A549 (cell line): Measurements from ENCODE around the gene REV1. TPM values are rescaled to one million over a fixed set of nuclear protein-coding genes. Genes with fewer than 3 reads are reported as not detected.

Experiments used
- ATAC-seq, 2 experiments: fragments of 200-7000 bp in 1 of 2; fragments of >200 bp in 1 of 2; cut with Nextera tagmentation in 1 of 2; cut with Tn5 transposase in 1 of 2; 3 replicates each; pipeline versions ENCODE4 v1.8.0 to v1.9.1; 2018 to 2020; ENCODE audit warnings: mild to moderate bottlenecking in 1 of 2, moderate library complexity in 1 of 2
- CTCF ChIA-PET: fragments of 300-600 bp; sonication (Branson Sonifier 250); formaldehyde crosslinking; extraction: SDS; loops from one replicate; lab custom pipeline; 2021; ENCODE audit warnings: antibody characterized with exemption, inconsistent platforms; lab: Yijun Ruan, JAX
- POLR2A ChIA-PET: fragments of 350-600 bp; formaldehyde crosslinking; extraction: SDS; loops from one replicate; lab custom pipeline; 2021; ENCODE audit warnings: antibody characterized with exemption, inconsistent platforms; lab: Yijun Ruan, JAX
- DNase-seq, 2 experiments: peaks; one replicate each; pipeline versions ENCODE4 v3.0.0 to v3.0.0-alpha.2; 2011 to 2016; ENCODE audit warnings: low read depth in 1 of 2, low spot score in 1 of 2
- FAIRE-seq: peaks from 2 replicates; lab custom pipeline; 2011; peaks lifted over from hg19 to GRCh38; lab: Jason Lieb, UNC
- H3K27ac ChIP-seq, 2 experiments: fragments of >200 bp; sonication (Bioruptor Twin); formaldehyde crosslinking; 3 replicates each; pipeline ENCODE4 v1.5.1; 2016 to 2017
- H3K4me1 ChIP-seq: fragments of >200 bp; sonication (Bioruptor Twin); formaldehyde crosslinking; 3 replicates; pipeline ENCODE4 v1.6.1; 2016
- H3K4me2 ChIP-seq: fragments of >200 bp; sonication (Bioruptor Twin); formaldehyde crosslinking; 3 replicates; pipeline ENCODE4 v1.6.1; 2016
- H3K4me3 ChIP-seq: fragments of >200 bp; sonication (Bioruptor Twin); formaldehyde crosslinking; 3 replicates; pipeline ENCODE4 v1.5.1; 2016
- H3K9me3 ChIP-seq: fragments of >200 bp; sonication (Bioruptor Twin); formaldehyde crosslinking; 3 replicates; pipeline ENCODE4 v1.6.1; 2016
- CBX8 ChIP-seq: fragments of 200-600 bp; sonication (generic); IDR thresholded peaks from 2 replicates; pipeline ENCODE4 v1.6.1; 2016
- EHF ChIP-seq: fragments of 250-450 bp; sonication (Bioruptor Pico); IDR thresholded peaks from 2 replicates; pipeline ENCODE4 v1.5.0; 2020; ENCODE audit warnings: mild to moderate bottlenecking
- FOSB ChIP-seq: fragments of 250-450 bp; sonication (Bioruptor Pico); IDR thresholded peaks from 2 replicates; pipeline ENCODE4 v1.5.0; 2020; ENCODE audit warnings: mild to moderate bottlenecking, moderate library complexity
- FOXS1 ChIP-seq: fragments of 250-450 bp; sonication (Bioruptor Pico); IDR thresholded peaks from 2 replicates; pipeline ENCODE4 v1.5.0; 2020; ENCODE audit warnings: mild to moderate bottlenecking, moderate library complexity
- MYC ChIP-seq: IDR thresholded peaks from 2 replicates; pipeline ENCODE4 v1.6.1; 2012; ENCODE audit warnings: mild to moderate bottlenecking, inconsistent platforms, low read length, improper control_type of control experiment, borderline replicate concordance
- NFE2L2 ChIP-seq: fragments of 150-350 bp; conservative IDR thresholded peaks from 2 replicates; pipeline ENCODE4 v1.6.1; 2014; ENCODE audit warnings: low read length
- NPAS2 ChIP-seq: fragments of 250-450 bp; sonication (Bioruptor Pico); IDR thresholded peaks from 2 replicates; pipeline ENCODE4 v1.8.0; 2022; ENCODE audit warnings: mild to moderate bottlenecking, moderate library complexity, borderline replicate concordance
- RAD21 ChIP-seq, 2 experiments: fragments of >200 bp in 1 of 2; sonication (Bioruptor Twin) in 1 of 2; formaldehyde crosslinking in 1 of 2; IDR thresholded peaks in 1 of 2; conservative IDR thresholded peaks in 1 of 2; 2 replicates in 1 of 2; 3 replicates in 1 of 2; pipeline ENCODE4 v1.6.1; 2012 to 2018; ENCODE audit warnings: inconsistent platforms in 1 of 2
- RCOR1 ChIP-seq: fragments of 150-350 bp; IDR thresholded peaks from 2 replicates; pipeline ENCODE4 v1.6.1; 2014; ENCODE audit warnings: antibody characterized with exemption, low read length, low read depth
- TFCP2L1 ChIP-seq: fragments of 250-450 bp; sonication (Bioruptor Pico); IDR thresholded peaks from 2 replicates; pipeline ENCODE4 v1.5.0; 2021; ENCODE audit warnings: mild to moderate bottlenecking
- ZFP36 ChIP-seq: fragments of 450-650 bp; IDR thresholded peaks from 2 replicates; pipeline ENCODE4 v1.6.1; 2014; ENCODE audit warnings: borderline replicate concordance; ENCODE audit not compliant: partially characterized antibody
- WGBS: methylation state at CpG from one replicate; pipeline ENCODE4 v1.1.6; 2017; ENCODE audit errors: missing lambda C conversion rate; 5-methylcytosine and 5-hydroxymethylcytosine counted together
- polyA plus RNA-seq, 4 experiments: library from polyadenylated mRNA; depleted of rRNA in 3 of 4; stranded (reverse); fragments of >200 nt; fragmentation: RNase III in 1 of 4; extraction: RNeasy Plus Mini Kit Qiagen cat#74134 plus additional on column Dnase treatment in 1 of 4; gene quantifications; 2 replicates in 3 of 4; 3 replicates in 1 of 4; pipeline ENCODE4 v1.2.3, GENCODE V29; 2011 to 2017
- TF ChIP-seq, protein P1 (sequence below): fragments of >200 bp; sonication (Bioruptor Twin); formaldehyde crosslinking; IDR thresholded peaks from 3 replicates; pipeline ENCODE4 v1.5.1; 2016
- TF ChIP-seq, protein P2 (sequence below): fragments of 150-350 bp; IDR thresholded peaks from 2 replicates; pipeline ENCODE4 v1.6.1; 2014; ENCODE audit warnings: low read depth, mild to moderate bottlenecking, low read length
- TF ChIP-seq, protein P3 (sequence below): IDR thresholded peaks from 2 replicates; pipeline ENCODE4 v1.6.1; 2012
- TF ChIP-seq, protein P4 (sequence below): fragments of 250-450 bp; sonication (Bioruptor Pico); IDR thresholded peaks from 2 replicates; pipeline ENCODE4 v1.5.0; 2021; ENCODE audit warnings: mild to moderate bottlenecking, moderate library complexity, borderline replicate concordance

Gene REV1
- polyA plus RNA-seq, 2 of the 4 experiments (the other 2 are of a cell fraction): 12.8 to 36.2 TPM

DNA sequence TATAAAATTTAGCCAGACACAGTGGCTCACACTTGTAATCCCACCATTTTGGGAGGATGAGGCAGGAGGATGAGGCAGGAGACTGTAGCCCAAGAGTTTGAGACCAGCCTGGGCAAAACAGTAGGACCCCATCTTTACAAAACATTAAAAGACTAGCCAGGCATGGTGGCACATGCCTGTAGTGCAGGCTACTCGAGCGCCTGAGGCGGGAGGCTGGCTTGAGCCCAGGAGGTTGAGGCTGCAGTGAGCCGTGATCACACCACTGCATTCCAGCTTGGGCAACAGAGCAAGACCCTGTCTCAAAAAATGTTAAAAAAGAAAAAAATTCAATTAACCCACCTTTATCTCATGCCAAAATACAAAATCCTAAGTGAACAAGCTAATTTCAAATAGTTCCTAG lies 4.0 kb downstream of the REV1 start:
- FAIRE-seq: no peak
- no peak overlapping the region for H3K27ac ChIP-seq

DNA sequence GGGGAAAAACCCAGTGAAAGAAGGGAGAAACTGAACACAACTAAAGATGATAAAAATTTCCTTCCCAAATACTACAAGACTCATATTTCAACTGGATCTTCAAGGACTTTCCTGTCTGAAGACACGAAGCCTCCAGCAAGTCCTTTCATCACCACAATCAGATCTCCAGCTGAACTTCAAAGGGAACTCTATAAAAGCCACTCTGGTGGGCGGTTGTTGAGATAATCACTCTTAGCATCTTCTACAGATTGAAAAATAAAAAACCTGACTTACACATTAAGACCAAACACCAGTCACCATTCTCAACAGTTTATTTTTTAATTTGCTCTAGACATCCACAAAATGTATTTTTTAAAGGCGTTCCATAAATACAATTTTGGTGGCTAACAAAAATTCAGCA lies 4.4 kb downstream of the REV1 start:
- peaks cover 31% of the 10 kb centered on the region; the same call in 2 of the 3 replicates for H3K4me1 ChIP-seq
- ATAC-seq (no peak), DNase-seq (no peak), FAIRE-seq (no peak)
- ChIA-PET CTCF (no interaction called here), POLR2A (no interaction called here)
- 88% methylated on average over 3 of the region's 3 CpGs for WGBS
- H3K9me3 ChIP-seq: no peaks in the 10 kb centered on the region
- H3K27ac ChIP-seq: no peak overlapping the region
- TF ChIP-seq, protein P1, sequence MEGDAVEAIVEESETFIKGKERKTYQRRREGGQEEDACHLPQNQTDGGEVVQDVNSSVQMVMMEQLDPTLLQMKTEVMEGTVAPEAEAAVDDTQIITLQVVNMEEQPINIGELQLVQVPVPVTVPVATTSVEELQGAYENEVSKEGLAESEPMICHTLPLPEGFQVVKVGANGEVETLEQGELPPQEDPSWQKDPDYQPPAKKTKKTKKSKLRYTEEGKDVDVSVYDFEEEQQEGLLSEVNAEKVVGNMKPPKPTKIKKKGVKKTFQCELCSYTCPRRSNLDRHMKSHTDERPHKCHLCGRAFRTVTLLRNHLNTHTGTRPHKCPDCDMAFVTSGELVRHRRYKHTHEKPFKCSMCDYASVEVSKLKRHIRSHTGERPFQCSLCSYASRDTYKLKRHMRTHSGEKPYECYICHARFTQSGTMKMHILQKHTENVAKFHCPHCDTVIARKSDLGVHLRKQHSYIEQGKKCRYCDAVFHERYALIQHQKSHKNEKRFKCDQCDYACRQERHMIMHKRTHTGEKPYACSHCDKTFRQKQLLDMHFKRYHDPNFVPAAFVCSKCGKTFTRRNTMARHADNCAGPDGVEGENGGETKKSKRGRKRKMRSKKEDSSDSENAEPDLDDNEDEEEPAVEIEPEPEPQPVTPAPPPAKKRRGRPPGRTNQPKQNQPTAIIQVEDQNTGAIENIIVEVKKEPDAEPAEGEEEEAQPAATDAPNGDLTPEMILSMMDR: no peak
- TF ChIP-seq FOXS1 (CRISPR knock-in tag) (no peak), TFCP2L1 (CRISPR knock-in tag) (no peak), FOSB (CRISPR knock-in tag) (no peak)
- TF ChIP-seq, protein P2, sequence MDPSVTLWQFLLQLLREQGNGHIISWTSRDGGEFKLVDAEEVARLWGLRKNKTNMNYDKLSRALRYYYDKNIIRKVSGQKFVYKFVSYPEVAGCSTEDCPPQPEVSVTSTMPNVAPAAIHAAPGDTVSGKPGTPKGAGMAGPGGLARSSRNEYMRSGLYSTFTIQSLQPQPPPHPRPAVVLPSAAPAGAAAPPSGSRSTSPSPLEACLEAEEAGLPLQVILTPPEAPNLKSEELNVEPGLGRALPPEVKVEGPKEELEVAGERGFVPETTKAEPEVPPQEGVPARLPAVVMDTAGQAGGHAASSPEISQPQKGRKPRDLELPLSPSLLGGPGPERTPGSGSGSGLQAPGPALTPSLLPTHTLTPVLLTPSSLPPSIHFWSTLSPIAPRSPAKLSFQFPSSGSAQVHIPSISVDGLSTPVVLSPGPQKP: no peak
- H3K4me3 ChIP-seq: no peak overlapping the region
- peak overlapping the region; percentile 16; the same call in 2 of the 3 replicates for H3K4me2 ChIP-seq

More for the DNA sequence above, 4.0 kb downstream of the REV1 start:
- POLR2A ChIA-PET: no interaction called here
- WGBS: 95% methylated on average over 4 of the region's 4 CpGs
- peaks cover 29% of the 10 kb centered on the region for H3K4me1 ChIP-seq
- no peak for DNase-seq
- CTCF ChIA-PET: interaction anchor here (1.2 kb wide), 1 partner anchor 18 kb away, joined by 3 read pairs; no protein-coding TSS in a partner anchor
- no peak for TF ChIP-seq MYC
- TF ChIP-seq NPAS2 (CRISPR knock-in tag): no peak
- TF ChIP-seq, protein P3, sequence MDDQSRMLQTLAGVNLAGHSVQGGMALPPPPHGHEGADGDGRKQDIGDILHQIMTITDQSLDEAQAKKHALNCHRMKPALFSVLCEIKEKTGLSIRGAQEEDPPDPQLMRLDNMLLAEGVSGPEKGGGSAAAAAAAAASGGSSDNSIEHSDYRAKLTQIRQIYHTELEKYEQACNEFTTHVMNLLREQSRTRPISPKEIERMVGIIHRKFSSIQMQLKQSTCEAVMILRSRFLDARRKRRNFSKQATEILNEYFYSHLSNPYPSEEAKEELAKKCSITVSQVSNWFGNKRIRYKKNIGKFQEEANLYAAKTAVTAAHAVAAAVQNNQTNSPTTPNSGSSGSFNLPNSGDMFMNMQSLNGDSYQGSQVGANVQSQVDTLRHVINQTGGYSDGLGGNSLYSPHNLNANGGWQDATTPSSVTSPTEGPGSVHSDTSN: no peak
- no peak for TF ChIP-seq EHF (CRISPR knock-in tag)
- no peak for TF ChIP-seq CBX8
- TF ChIP-seq, protein P2: no peak
- no peak for TF ChIP-seq RAD21 (conservative IDR thresholded peaks at IDR 0.05 in 1 of 2, IDR thresholded peaks at IDR 0.05 in 1 of 2)
- no peak for TF ChIP-seq NFE2L2
- TF ChIP-seq RCOR1: no peak
- TF ChIP-seq, protein P4, sequence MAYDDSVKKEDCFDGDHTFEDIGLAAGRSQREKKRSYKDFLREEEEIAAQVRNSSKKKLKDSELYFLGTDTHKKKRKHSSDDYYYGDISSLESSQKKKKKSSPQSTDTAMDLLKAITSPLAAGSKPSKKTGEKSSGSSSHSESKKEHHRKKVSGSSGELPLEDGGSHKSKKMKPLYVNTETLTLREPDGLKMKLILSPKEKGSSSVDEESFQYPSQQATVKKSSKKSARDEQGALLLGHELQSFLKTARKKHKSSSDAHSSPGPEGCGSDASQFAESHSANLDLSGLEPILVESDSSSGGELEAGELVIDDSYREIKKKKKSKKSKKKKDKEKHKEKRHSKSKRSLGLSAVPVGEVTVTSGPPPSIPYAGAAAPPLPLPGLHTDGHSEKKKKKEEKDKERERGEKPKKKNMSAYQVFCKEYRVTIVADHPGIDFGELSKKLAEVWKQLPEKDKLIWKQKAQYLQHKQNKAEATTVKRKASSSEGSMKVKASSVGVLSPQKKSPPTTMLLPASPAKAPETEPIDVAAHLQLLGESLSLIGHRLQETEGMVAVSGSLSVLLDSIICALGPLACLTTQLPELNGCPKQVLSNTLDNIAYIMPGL: no peak
- TF ChIP-seq ZFP36: no peak
- TF ChIP-seq, all 56 proteins: peak for 0
- Histone ChIP-seq H3K4me3 (no peak overlapping the region), H3K9me3 (no peaks in the 10 kb centered on the region), H3K4me2 (peak overlapping the region; percentile 16; the same call in 1 of the 3 replicates)
- no peak for ATAC-seq
